ENCODE measurements around the gene RAB11FIP4. TPM values are rescaled to one million over a fixed set of nuclear protein-coding genes. Genes with fewer than 3 reads are reported as not detected.
"Not testable (repeated sequence)": the region's sequence is repeated elsewhere in the genome, so short reads cannot be mapped to it uniquely, and the experiment has no call there.

The RAB11FIP4 gene, protein sequence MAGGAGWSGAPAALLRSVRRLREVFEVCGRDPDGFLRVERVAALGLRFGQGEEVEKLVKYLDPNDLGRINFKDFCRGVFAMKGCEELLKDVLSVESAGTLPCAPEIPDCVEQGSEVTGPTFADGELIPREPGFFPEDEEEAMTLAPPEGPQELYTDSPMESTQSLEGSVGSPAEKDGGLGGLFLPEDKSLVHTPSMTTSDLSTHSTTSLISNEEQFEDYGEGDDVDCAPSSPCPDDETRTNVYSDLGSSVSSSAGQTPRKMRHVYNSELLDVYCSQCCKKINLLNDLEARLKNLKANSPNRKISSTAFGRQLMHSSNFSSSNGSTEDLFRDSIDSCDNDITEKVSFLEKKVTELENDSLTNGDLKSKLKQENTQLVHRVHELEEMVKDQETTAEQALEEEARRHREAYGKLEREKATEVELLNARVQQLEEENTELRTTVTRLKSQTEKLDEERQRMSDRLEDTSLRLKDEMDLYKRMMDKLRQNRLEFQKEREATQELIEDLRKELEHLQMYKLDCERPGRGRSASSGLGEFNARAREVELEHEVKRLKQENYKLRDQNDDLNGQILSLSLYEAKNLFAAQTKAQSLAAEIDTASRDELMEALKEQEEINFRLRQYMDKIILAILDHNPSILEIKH
- total RNA-seq: 0.66 and 1.8 TPM in 2 replicates
- polyA plus RNA-seq: 0.14 and 0.16 TPM in 2 replicates
- polyA plus RNA-seq (2012): 0.27 and 0.43 TPM in 2 replicates
- polyA minus RNA-seq (ENCODE audit: low replicate concordance): 1.1 TPM in 1 of 2 replicates, not detected in the other

DNA sequence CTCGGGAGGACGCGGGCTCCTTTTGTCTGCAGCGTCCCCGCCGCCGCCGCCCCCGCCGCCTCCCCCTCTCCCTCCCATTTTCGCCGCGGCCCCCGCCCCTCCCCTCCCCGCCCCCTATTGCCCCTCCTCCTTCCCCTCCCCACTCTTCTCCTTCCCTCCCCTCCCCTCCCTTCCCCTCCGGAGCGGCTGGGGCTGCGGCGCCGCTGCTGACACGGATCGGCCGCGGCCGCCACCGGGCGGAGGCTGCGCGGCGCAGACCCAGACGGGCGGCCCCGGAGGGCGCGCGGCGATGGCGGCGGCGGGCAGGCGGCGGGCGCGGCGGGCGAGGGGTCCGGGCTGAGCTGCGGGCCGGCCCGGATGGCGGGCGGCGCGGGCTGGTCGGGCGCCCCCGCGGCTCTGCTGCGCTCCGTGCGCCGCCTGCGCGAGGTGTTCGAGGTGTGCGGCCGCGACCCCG is at the start of gene RAB11FIP4:
Gene RAB11FIP4, plus strand, starts transcription at position 180 of the 454 bp plus-strand sequence. Its CDS starts 178 bp downstream, at position 358.
- Histone ChIP-seq H3K4me1 (ENCODE audit: control insufficient read depth, extremely low read depth, insufficient read depth, low read length) (no peaks in the 10 kb centered on the region), H3K4me2 (ENCODE audit: extremely low read depth, insufficient read depth, low read length) (peak within 1 kb of the TSS; percentile 23), H2AFZ (ENCODE audit: low read length) (no peak within 1 kb of the TSS), H4K20me1 (ENCODE audit: control insufficient read depth, extremely low read depth, insufficient read depth, low read length) (peaks cover 2% of the 10 kb centered on the region), H3K27me3 (ENCODE audit: control insufficient read depth, insufficient read depth, low read length) (peaks cover 29% of the 10 kb centered on the region), H3K9me3 (ENCODE audit: control insufficient read depth, insufficient read depth, low read depth, low read length) (no peaks in the 10 kb centered on the region), H3K9ac (ENCODE audit: insufficient read depth, low read length) (no peak within 1 kb of the TSS), H3K79me2 (ENCODE audit: control insufficient read depth, insufficient read depth, low read length) (no peaks in the 10 kb centered on the region), H3K27ac (ENCODE audit: insufficient read depth, low read length) (no peak within 1 kb of the TSS), H3K36me3 (ENCODE audit: control insufficient read depth, insufficient read depth, low read length) (no peaks in the 10 kb centered on the region), H3K4me3 (replicated peaks in 1 of 4; ENCODE audit: control extremely low read depth in 1 of 4, insufficient read depth in 1 of 4, low read depth in 3 of 4, low read length in 4 of 4) (peak within 1 kb of the TSS in 1 of 4 experiments; percentile 39)
- no peak for TF ChIP-seq EZH2 (IDR thresholded peaks at IDR 0.05; ENCODE audit: low read length, missing control alignments)
- TF ChIP-seq, protein P1, sequence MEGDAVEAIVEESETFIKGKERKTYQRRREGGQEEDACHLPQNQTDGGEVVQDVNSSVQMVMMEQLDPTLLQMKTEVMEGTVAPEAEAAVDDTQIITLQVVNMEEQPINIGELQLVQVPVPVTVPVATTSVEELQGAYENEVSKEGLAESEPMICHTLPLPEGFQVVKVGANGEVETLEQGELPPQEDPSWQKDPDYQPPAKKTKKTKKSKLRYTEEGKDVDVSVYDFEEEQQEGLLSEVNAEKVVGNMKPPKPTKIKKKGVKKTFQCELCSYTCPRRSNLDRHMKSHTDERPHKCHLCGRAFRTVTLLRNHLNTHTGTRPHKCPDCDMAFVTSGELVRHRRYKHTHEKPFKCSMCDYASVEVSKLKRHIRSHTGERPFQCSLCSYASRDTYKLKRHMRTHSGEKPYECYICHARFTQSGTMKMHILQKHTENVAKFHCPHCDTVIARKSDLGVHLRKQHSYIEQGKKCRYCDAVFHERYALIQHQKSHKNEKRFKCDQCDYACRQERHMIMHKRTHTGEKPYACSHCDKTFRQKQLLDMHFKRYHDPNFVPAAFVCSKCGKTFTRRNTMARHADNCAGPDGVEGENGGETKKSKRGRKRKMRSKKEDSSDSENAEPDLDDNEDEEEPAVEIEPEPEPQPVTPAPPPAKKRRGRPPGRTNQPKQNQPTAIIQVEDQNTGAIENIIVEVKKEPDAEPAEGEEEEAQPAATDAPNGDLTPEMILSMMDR (conservative IDR thresholded peaks at IDR 0.05 in 1 of 2, IDR thresholded peaks at IDR 0.05 in 1 of 2; ENCODE audit: low read depth in 1 of 2, low read length in 2 of 2): no peak
- peak; percentile 12 to 23 for DNase-seq (ENCODE audit: low read depth in 2 of 2)

DNA sequence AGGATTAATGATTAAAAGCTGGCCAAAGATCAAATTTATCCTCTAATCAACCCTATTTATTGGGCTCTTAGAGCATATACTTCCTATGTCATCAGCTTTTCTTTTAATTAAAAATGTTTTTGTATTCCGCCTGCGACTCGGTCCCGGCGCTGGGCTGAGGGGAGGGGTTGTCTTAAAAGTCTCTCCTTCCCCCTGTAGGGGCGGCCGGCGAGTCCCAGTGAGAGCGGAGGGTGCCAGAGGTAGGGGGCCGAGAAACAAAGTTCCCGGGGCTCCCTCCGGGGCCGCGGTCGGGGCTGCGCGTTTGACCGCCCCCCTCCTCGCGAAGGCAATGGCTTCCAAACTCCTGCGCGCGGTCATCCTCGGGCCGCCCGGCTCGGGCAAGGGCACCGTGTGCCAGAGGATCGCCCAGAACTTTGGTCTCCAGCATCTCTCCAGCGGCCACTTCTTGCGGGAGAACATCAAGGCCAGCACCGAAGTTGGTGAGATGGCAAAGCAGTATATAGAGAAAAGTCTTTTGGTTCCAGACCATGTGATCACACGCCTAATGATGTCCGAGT is 46.2 kb upstream of the RAB11FIP4 start:
- H3K27me3 ChIP-seq (ENCODE audit: control insufficient read depth, insufficient read depth, low read length); H3K4me3 ChIP-seq (replicated peaks in 1 of 4; ENCODE audit: control extremely low read depth in 1 of 4, insufficient read depth in 1 of 4, low read depth in 3 of 4, low read length in 4 of 4); H4K20me1 ChIP-seq (ENCODE audit: control insufficient read depth, extremely low read depth, insufficient read depth, low read length); H3K9ac ChIP-seq (ENCODE audit: insufficient read depth, low read length); H3K27ac ChIP-seq (ENCODE audit: insufficient read depth, low read length); H3K4me2 ChIP-seq (ENCODE audit: extremely low read depth, insufficient read depth, low read length); H3K79me2 ChIP-seq (ENCODE audit: control insufficient read depth, insufficient read depth, low read length); H2AFZ ChIP-seq (ENCODE audit: low read length); H3K9me3 ChIP-seq (ENCODE audit: control insufficient read depth, insufficient read depth, low read depth, low read length); H3K4me1 ChIP-seq (ENCODE audit: control insufficient read depth, extremely low read depth, insufficient read depth, low read length); H3K36me3 ChIP-seq (ENCODE audit: control insufficient read depth, insufficient read depth, low read length); DNase-seq (ENCODE audit: low read depth in 2 of 2): not testable (repeated sequence)

DNA sequence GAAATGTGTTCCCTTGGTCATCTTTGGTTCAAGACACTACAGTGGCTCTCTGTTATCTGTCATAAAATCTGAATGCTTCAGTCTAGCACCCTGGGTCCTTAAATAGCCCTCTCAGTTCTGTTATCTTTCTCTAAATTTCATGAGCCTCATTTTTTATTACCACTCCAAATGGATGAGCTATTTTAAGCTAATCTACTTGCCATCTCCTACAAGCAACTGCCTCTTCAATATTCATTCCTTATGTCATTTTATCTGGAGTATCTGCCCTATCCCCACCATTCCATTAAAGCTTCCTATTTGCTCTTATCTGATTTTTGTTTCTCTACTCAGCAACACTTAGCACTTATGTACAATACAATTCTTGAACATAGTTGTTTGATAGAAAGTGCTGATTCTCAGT is 42.0 kb upstream of the RAB11FIP4 start:
- H3K27me3 ChIP-seq (ENCODE audit: control insufficient read depth, insufficient read depth, low read length): no peaks in the 10 kb centered on the region
- no peaks in the 10 kb centered on the region for H3K9me3 ChIP-seq (ENCODE audit: control insufficient read depth, insufficient read depth, low read depth, low read length)
- no peak overlapping the region for H3K4me2 ChIP-seq (ENCODE audit: extremely low read depth, insufficient read depth, low read length)
- peaks cover 2% of the 10 kb centered on the region for H3K36me3 ChIP-seq (ENCODE audit: control insufficient read depth, insufficient read depth, low read length)
- H3K9ac ChIP-seq (ENCODE audit: insufficient read depth, low read length): no peak overlapping the region
- H3K79me2 ChIP-seq (ENCODE audit: control insufficient read depth, insufficient read depth, low read length): no peaks in the 10 kb centered on the region
- TF ChIP-seq, protein P1 (conservative IDR thresholded peaks at IDR 0.05 in 1 of 2, IDR thresholded peaks at IDR 0.05 in 1 of 2; ENCODE audit: low read depth in 1 of 2, low read length in 2 of 2): no peak
- no peak for TF ChIP-seq EZH2 (IDR thresholded peaks at IDR 0.05; ENCODE audit: low read length, missing control alignments)
- H4K20me1 ChIP-seq (ENCODE audit: control insufficient read depth, extremely low read depth, insufficient read depth, low read length): no peaks in the 10 kb centered on the region
- no peak overlapping the region for H3K4me3 ChIP-seq (replicated peaks in 1 of 4; ENCODE audit: control extremely low read depth in 1 of 4, insufficient read depth in 1 of 4, low read depth in 3 of 4, low read length in 4 of 4)
- no peak for DNase-seq (ENCODE audit: low read depth in 2 of 2)
- H2AFZ ChIP-seq (ENCODE audit: low read length): no peak overlapping the region
- H3K4me1 ChIP-seq (ENCODE audit: control insufficient read depth, extremely low read depth, insufficient read depth, low read length): no peaks in the 10 kb centered on the region
- H3K27ac ChIP-seq (ENCODE audit: insufficient read depth, low read length): no peak overlapping the region
